GM21576 (cell line): ENCODE results near the gene BICC1.

Experiments
- ATAC-seq: cut with Tn5 transposase; IDR thresholded peaks from one replicate; pipeline ENCODE4 v1.9.1; 2021; ENCODE audit warnings: mild to moderate bottlenecking, moderate library complexity; ENCODE audit not compliant: unreplicated experiment

Gene BICC1

GRCh38 chr10:58515291-58515941, 2.7 kb downstream of the BICC1 start:
- no peak for ATAC-seq

GRCh38 chr10:58516119-58516518, 3.4 kb downstream of the BICC1 start:
- no peak for ATAC-seq

- no peak for ATAC-seq
These were observed 4.0 kb downstream of the BICC1 start for GRCh38 chr10:58516671-58517070.

GRCh38 chr10:58517081-58517480, 4.4 kb downstream of the BICC1 start:
- ATAC-seq: no peak

- ATAC-seq: no peak
These were observed 5.1 kb downstream of the BICC1 start for GRCh38 chr10:58517491-58518355.

- no peak for ATAC-seq
These were observed 6.1 kb downstream of the BICC1 start for GRCh38 chr10:58518775-58519174.

- ATAC-seq: no peak
These were observed 16.5 kb downstream of the BICC1 start for GRCh38 chr10:58529077-58529728.

GRCh38 chr10:58531084-58531695, 18.5 kb downstream of the BICC1 start:
- peak; percentile 98 for ATAC-seq

- no peak for ATAC-seq
These were observed 22.6 kb downstream of the BICC1 start for GRCh38 chr10:58535311-58535710.

GRCh38 chr10:58543141-58543540, 30.5 kb downstream of the BICC1 start:
- no peak for ATAC-seq

GRCh38 chr10:58544135-58544534, 31.5 kb downstream of the BICC1 start:
- no peak for ATAC-seq

GRCh38 chr10:58545427-58545826, 32.8 kb downstream of the BICC1 start:
- ATAC-seq: no peak

- ATAC-seq: no peak
These were observed 33.5 kb downstream of the BICC1 start for GRCh38 chr10:58546137-58546536.

- no peak for ATAC-seq
These were observed 34.2 kb downstream of the BICC1 start for GRCh38 chr10:58546722-58547445.

GRCh38 chr10:58547963-58548362, 35.3 kb downstream of the BICC1 start:
- ATAC-seq: no peak

- no peak for ATAC-seq
These were observed 41.6 kb downstream of the BICC1 start for GRCh38 chr10:58554316-58554715.

- ATAC-seq: no peak
These were observed 42.7 kb downstream of the BICC1 start for GRCh38 chr10:58555170-58555929.

- ATAC-seq: no peak
These were observed 43.2 kb downstream of the BICC1 start for GRCh38 chr10:58555930-58556311.

GRCh38 chr10:58556516-58557165, 44.0 kb downstream of the BICC1 start:
- no peak for ATAC-seq

- ATAC-seq: no peak
These were observed 45.0 kb downstream of the BICC1 start for GRCh38 chr10:58557714-58558113.
